HepG2 (cell line): ENCODE data around the gene PAXIP1.

Experiments used
- AKNA ChIP-seq: sonication (generic); formaldehyde crosslinking; IDR thresholded peaks from 2 replicates; pipeline ENCODE4 v1.4.0; 2020; ENCODE audit warnings: missing genetic modification reagents, borderline replicate concordance
- BRF2 ChIP-seq: sonication (generic); formaldehyde crosslinking; IDR thresholded peaks from 2 replicates; pipeline ENCODE4 v1.8.1; 2022; ENCODE audit warnings: mild to moderate bottlenecking, missing genetic modification reagents
- IRF2 ChIP-seq: IDR thresholded peaks from 2 replicates; pipeline ENCODE4 v1.6.1; 2018; ENCODE audit warnings: missing genetic modification reagents, missing compliant biosample characterization
- MYNN ChIP-seq: sonication (generic); formaldehyde crosslinking; IDR thresholded peaks from 2 replicates; pipeline ENCODE4 v1.4.0; 2020; ENCODE audit warnings: mild to moderate bottlenecking, low read depth, missing genetic modification reagents
- POLR2AphosphoS5 ChIP-seq: IDR thresholded peaks from 2 replicates; pipeline ENCODE4 v1.6.1; 2012; ENCODE audit warnings: low read depth, low read length
- TAF1 ChIP-seq: sonication (generic); formaldehyde crosslinking; IDR thresholded peaks from 2 replicates; pipeline ENCODE4 v1.4.0; 2020; ENCODE audit warnings: missing genetic modification reagents
- TF ChIP-seq, protein P1 (sequence below): sonication (generic); formaldehyde crosslinking; IDR thresholded peaks from 2 replicates; pipeline ENCODE4 v1.4.0; 2020; ENCODE audit warnings: missing genetic modification reagents
- TF ChIP-seq, protein P2 (sequence below): IDR thresholded peaks from 2 replicates; pipeline ENCODE4 v1.6.1; 2012; ENCODE audit warnings: inconsistent platforms

DNA sequence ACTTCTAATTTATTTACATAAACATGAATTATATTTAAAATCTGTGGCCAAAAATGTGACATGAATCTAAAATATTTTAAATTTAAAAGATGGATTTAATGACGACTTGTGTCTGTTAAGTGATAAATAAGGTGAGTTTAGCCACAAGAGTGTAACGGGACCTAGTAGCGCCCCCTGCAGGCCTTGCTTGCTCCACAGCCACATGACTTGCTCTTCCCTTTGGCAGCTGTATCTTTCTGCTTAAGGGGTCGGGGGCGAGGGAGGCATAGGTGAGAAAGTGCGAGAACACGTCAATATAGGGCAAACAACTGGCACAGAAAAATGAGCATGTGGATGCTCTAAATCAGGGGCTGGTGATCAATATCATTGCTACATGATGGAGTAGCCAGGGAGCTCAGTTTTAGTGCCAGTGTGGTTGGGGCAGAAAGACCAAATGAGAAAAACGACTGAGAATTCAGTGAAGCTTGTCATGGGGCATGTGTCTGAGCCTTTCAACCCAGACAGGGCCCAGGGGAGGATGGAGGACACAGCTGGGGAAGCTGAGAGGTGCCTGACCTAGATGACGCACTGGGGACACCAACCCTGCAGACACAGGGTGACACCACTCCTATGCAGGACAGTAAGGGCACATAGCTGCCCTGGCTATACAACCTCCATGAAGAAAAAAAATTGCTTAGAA, 49.8 kb downstream of the PAXIP1 start:
- TF ChIP-seq POLR2AphosphoS5 (no peak), TAF1 (CRISPR knock-in tag) (no peak), IRF2 (no peak), AKNA (CRISPR knock-in tag) (no peak), MYNN (CRISPR knock-in tag) (no peak), BRF2 (no peak)
- TF ChIP-seq, protein P1, sequence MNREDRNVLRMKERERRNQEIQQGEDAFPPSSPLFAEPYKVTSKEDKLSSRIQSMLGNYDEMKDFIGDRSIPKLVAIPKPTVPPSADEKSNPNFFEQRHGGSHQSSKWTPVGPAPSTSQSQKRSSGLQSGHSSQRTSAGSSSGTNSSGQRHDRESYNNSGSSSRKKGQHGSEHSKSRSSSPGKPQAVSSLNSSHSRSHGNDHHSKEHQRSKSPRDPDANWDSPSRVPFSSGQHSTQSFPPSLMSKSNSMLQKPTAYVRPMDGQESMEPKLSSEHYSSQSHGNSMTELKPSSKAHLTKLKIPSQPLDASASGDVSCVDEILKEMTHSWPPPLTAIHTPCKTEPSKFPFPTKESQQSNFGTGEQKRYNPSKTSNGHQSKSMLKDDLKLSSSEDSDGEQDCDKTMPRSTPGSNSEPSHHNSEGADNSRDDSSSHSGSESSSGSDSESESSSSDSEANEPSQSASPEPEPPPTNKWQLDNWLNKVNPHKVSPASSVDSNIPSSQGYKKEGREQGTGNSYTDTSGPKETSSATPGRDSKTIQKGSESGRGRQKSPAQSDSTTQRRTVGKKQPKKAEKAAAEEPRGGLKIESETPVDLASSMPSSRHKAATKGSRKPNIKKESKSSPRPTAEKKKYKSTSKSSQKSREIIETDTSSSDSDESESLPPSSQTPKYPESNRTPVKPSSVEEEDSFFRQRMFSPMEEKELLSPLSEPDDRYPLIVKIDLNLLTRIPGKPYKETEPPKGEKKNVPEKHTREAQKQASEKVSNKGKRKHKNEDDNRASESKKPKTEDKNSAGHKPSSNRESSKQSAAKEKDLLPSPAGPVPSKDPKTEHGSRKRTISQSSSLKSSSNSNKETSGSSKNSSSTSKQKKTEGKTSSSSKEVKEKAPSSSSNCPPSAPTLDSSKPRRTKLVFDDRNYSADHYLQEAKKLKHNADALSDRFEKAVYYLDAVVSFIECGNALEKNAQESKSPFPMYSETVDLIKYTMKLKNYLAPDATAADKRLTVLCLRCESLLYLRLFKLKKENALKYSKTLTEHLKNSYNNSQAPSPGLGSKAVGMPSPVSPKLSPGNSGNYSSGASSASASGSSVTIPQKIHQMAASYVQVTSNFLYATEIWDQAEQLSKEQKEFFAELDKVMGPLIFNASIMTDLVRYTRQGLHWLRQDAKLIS (CRISPR knock-in tag) = no peak
- TF ChIP-seq, protein P2, sequence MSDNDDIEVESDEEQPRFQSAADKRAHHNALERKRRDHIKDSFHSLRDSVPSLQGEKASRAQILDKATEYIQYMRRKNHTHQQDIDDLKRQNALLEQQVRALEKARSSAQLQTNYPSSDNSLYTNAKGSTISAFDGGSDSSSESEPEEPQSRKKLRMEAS = no peak
